Panc1 (cell line): ENCODE results near the gene PSMB7.

Source experiments
- CTCF ChIP-seq: fragments of 450-650 bp; IDR thresholded peaks from 2 replicates; pipeline ENCODE4 v1.5.1; 2017; ENCODE audit warnings: mild to moderate bottlenecking
- POLR2AphosphoS5 ChIP-seq: IDR thresholded peaks from 2 replicates; pipeline ENCODE4 v1.6.1; 2012; ENCODE audit warnings: mild to moderate bottlenecking, low read depth, low read length, moderate library complexity
- REST ChIP-seq, 2 experiments: IDR thresholded peaks; 2 replicates each; pipeline ENCODE4 v1.6.1; 2011 to 2012; ENCODE audit warnings: low read depth in 2 of 2, control low read depth in 1 of 2, low read length in 1 of 2, mild to moderate bottlenecking in 1 of 2, moderate library complexity in 1 of 2; ENCODE audit not compliant: insufficient read depth in 1 of 2
- SIN3A ChIP-seq: IDR thresholded peaks from 2 replicates; pipeline ENCODE4 v1.6.1; 2012; ENCODE audit warnings: low read depth, mild to moderate bottlenecking, low read length, moderate library complexity, borderline replicate concordance; ENCODE audit not compliant: insufficient read depth
- TCF7L2 ChIP-seq: IDR thresholded peaks from 2 replicates; pipeline ENCODE4 v1.6.1; 2011; ENCODE audit warnings: mild to moderate bottlenecking, low read depth, low read length, inconsistent platforms

- TF ChIP-seq CTCF (no peak; the same call in 1 of the 2 replicates), REST (IDR thresholded peaks at IDR 0.05; ENCODE audit: insufficient read depth in 1 of 2, low read depth in 2 of 2, low read length in 1 of 2) (no peak), POLR2AphosphoS5 (no peak), SIN3A (no peak), TCF7L2 (no peak)
Measured at GRCh38 chr9:124312290-124313265, 102.7 kb downstream of the PSMB7 start.
